ENCODE results near the gene SGSM1. TPM values are rescaled to one million over a fixed set of nuclear protein-coding genes. Genes with fewer than 3 reads are reported as not detected.

Gene SGSM1
- total and polyA plus RNA-seq, 9 of the 15 experiments (the other 6 are each of a cell fraction or from before 2014, with no cell fraction given): not detected

- H3K4me3 ChIP-seq: no peak overlapping the region
- H3K4me2 ChIP-seq (ENCODE audit: insufficient read depth, low read length): no peak overlapping the region
- WGBS (ENCODE audit: insufficient coverage, low coverage, missing lambda C conversion rate): 4% methylated on average over 7 of the region's 8 CpGs
- H3K9ac ChIP-seq (ENCODE audit: insufficient read depth in 1 of 2, low read depth in 2 of 2, low read length in 2 of 2): no peak overlapping the region
- no peaks in the 10 kb centered on the region for H3K36me3 ChIP-seq (ENCODE audit: control insufficient read depth, insufficient read depth, low read length)
- H2AFZ ChIP-seq (ENCODE audit: low read depth, low read length): no peak overlapping the region
- H3K4me1 ChIP-seq (replicated peaks in 1 of 2; ENCODE audit: control insufficient read depth in 2 of 2, insufficient read depth in 2 of 2, low read length in 2 of 2): peaks cover 0 to 17% of the 10 kb centered on the region in 2 experiments; a peak in 2 of 5 replicates
- peaks cover 0 to 21% of the 10 kb centered on the region in 2 experiments; a peak in 2 of 5 replicates for H3K27me3 ChIP-seq (ENCODE audit: control insufficient read depth in 2 of 2, insufficient read depth in 2 of 2, low read length in 2 of 2)
- H3K79me2 ChIP-seq (ENCODE audit: control insufficient read depth, insufficient read depth, low read length): no peaks in the 10 kb centered on the region
- CTCF ChIA-PET (ENCODE audit: low intra/inter-chr PET ratio): no interaction called here
- ATAC-seq (no peak), FAIRE-seq (no peak), DNase-seq (ENCODE audit: extremely low read depth in 1 of 4, low spot score in 3 of 4) (no peak)
- intact Hi-C loops (cut with micrococcal nuclease) (loop anchor here (5.0 kb wide), 1 partner anchor 92 kb away; no protein-coding TSS in a partner anchor), in situ Hi-C loops (cut with MboI) (no loop called here)
- H4K20me1 ChIP-seq (replicated peaks; ENCODE audit: control insufficient read depth, insufficient read depth, low read length): no peaks in the 10 kb centered on the region
- no peak overlapping the region for H3K27ac ChIP-seq (ENCODE audit: extremely low read depth, low read depth, low read length)
- BruUV-seq (replicated peaks): no TSS peak
- POLR2A ChIA-PET: no interaction called here
- no peaks in the 10 kb centered on the region for H3K9me1 ChIP-seq (ENCODE audit: control insufficient read depth, insufficient read depth, low read length)
- no peaks in the 10 kb centered on the region for H3K9me3 ChIP-seq (replicated peaks; ENCODE audit: control insufficient read depth, insufficient read depth, low read depth, low read length)
- no peak for TF ChIP-seq GATAD2A (IDR thresholded peaks at IDR 0.05)
- TF ChIP-seq ZNF655 (CRISPR knock-in tag; IDR thresholded peaks at IDR 0.05): no peak
- no peak for TF ChIP-seq TARDBP (IDR thresholded peaks at IDR 0.05)
- no peak for TF ChIP-seq ZNF280A (IDR thresholded peaks at IDR 0.05; ENCODE audit: low read depth, partially characterized antibody)
- no peak for TF ChIP-seq ZNF584 (CRISPR knock-in tag; IDR thresholded peaks at IDR 0.05; ENCODE audit: low read depth)
- no peak for TF ChIP-seq TGIF2 (CRISPR knock-in tag; IDR thresholded peaks at IDR 0.05)
- no peak for TF ChIP-seq ZBTB49 (CRISPR knock-in tag; IDR thresholded peaks at IDR 0.05; ENCODE audit: borderline replicate concordance)
- no peak for TF ChIP-seq MCM2 (IDR thresholded peaks at IDR 0.05; ENCODE audit: low read depth)
- TF ChIP-seq ZNF133 (CRISPR knock-in tag; IDR thresholded peaks at IDR 0.05): no peak
- TF ChIP-seq TSHZ1 (CRISPR knock-in tag; IDR thresholded peaks at IDR 0.05): no peak
- no peak for TF ChIP-seq NCOR1 (IDR thresholded peaks at IDR 0.05)
- TF ChIP-seq MAFK (IDR thresholded peaks at IDR 0.05; ENCODE audit: low read length): no peak
- TF ChIP-seq ZNF354B (CRISPR knock-in tag; IDR thresholded peaks at IDR 0.05): no peak
- no peak for TF ChIP-seq ARID3B (CRISPR knock-in tag; IDR thresholded peaks at IDR 0.05; ENCODE audit: borderline replicate concordance)
Measured at GRCh38 chr22:24954856-24955255, 148.8 kb downstream of the SGSM1 start.
